PC-3 (cell line): ENCODE measurements around the gene PIK3R2. TPM values are rescaled to one million over a fixed set of nuclear protein-coding genes. Genes with fewer than 3 reads are reported as not detected.

Experiments
- ATAC-seq: fragments of 200-7000 bp; cut with Tn5 transposase; 2 replicates; pipeline ENCODE4 v1.9.1; 2020; ENCODE audit warnings: mild to moderate bottlenecking, moderate library complexity
- BruUV-seq: library from RNA; stranded (reverse); fragments of 400-500 nt; replicated peaks from 2 replicates; lab custom pipeline; 2021; lab: Mats Ljungman, UMichigan
- CTCF ChIA-PET: fragments of 300-600 bp; sonication (Branson Sonifier 250); formaldehyde crosslinking; loops from one replicate; lab custom pipeline; 2022; ENCODE audit warnings: antibody characterized with exemption; lab: Charles Lee
- POLR2A ChIA-PET: fragments of 300-600 bp; sonication (Branson Sonifier 250); formaldehyde crosslinking; loops from one replicate; lab custom pipeline; 2022; ENCODE audit warnings: antibody characterized with exemption; ENCODE audit not compliant: unreplicated experiment; lab: Charles Lee
- DNase-seq: peaks from one replicate; pipeline ENCODE4 v3.0.0-alpha.2; 2015
- H2AFZ ChIP-seq: fragments of 300-600 bp; sonication (generic); 2 replicates; pipeline ENCODE4 v1.6.0; 2016; ENCODE audit warnings: antibody characterized with exemption, low read length
- H3F3A ChIP-seq: fragments of 300-600 bp; sonication (generic); one replicate; pipeline ENCODE4 v1.6.0; 2017; ENCODE audit warnings: antibody characterized with exemption, low read length, control low read depth, mild to moderate bottlenecking; ENCODE audit not compliant: unreplicated experiment
- H3K27ac ChIP-seq: fragments of 300-600 bp; sonication (generic); 2 replicates; pipeline ENCODE4 v1.5.1; 2016; ENCODE audit warnings: mild to moderate bottlenecking, low read length
- H3K27me3 ChIP-seq: fragments of 300-600 bp; sonication (generic); 2 replicates; pipeline ENCODE4 v1.6.1; 2016; ENCODE audit warnings: low read length, mixed read lengths
- H3K36me3 ChIP-seq: fragments of 300-600 bp; sonication (generic); 2 replicates; pipeline ENCODE4 v1.6.1; 2016; ENCODE audit warnings: low read depth, mixed run types, low read length, mixed read lengths
- H3K4me1 ChIP-seq: fragments of 300-600 bp; sonication (generic); 2 replicates; pipeline ENCODE4 v1.5.1; 2016; ENCODE audit warnings: low read length; ENCODE audit not compliant: insufficient read depth
- H3K4me2 ChIP-seq: fragments of 300-600 bp; sonication (generic); 2 replicates; pipeline ENCODE4 v1.6.0; 2016; ENCODE audit warnings: low read length
- H3K4me3 ChIP-seq: fragments of 300-600 bp; sonication (generic); 2 replicates; pipeline ENCODE4 v1.5.1; 2016; ENCODE audit warnings: mild to moderate bottlenecking, low read length, mixed read lengths
- H3K79me2 ChIP-seq: fragments of 300-600 bp; sonication (generic); 2 replicates; pipeline ENCODE4 v1.6.1; 2017; ENCODE audit warnings: low read length, mixed read lengths
- H3K9ac ChIP-seq: fragments of 300-600 bp; sonication (generic); 2 replicates; pipeline ENCODE4 v1.6.0; 2016; ENCODE audit warnings: mild to moderate bottlenecking, low read length
- H3K9me2 ChIP-seq: fragments of 300-600 bp; sonication (generic); replicated peaks from 2 replicates; pipeline ENCODE4 v1.6.1; 2016; ENCODE audit warnings: mixed run types, low read length, mixed read lengths
- H3K9me3 ChIP-seq: fragments of 300-600 bp; sonication (generic); 2 replicates; pipeline ENCODE4 v1.6.1; 2016; ENCODE audit warnings: low read length, mixed read lengths
- H4K20me1 ChIP-seq: fragments of 300-600 bp; sonication (generic); 2 replicates; pipeline ENCODE4 v1.6.1; 2016; ENCODE audit warnings: low read length, mixed read lengths
- EZH2 ChIP-seq: fragments of 300-600 bp; sonication (generic); IDR thresholded peaks from one replicate; pipeline ENCODE4 v1.6.1; 2017; ENCODE audit warnings: antibody characterized with exemption, mild to moderate bottlenecking, low read length; ENCODE audit not compliant: unreplicated experiment
- EZH2phosphoT487 ChIP-seq: fragments of 300-600 bp; sonication (generic); IDR thresholded peaks from 2 replicates; pipeline ENCODE4 v1.6.1; 2018; ENCODE audit warnings: mild to moderate bottlenecking, antibody characterized with exemption, low read length, borderline replicate concordance
- intact Hi-C: fragments of 100-400 bp; cut with micrococcal nuclease; formaldehyde crosslinking; loops from 2 replicates; pipeline ENCODE4 v1.9.0; 2023
- total RNA-seq: library from RNA; depleted of rRNA; stranded (reverse); fragments of >200 nt; gene quantifications from 2 replicates; pipeline ENCODE4 v1.2.3, GENCODE V29; 2014
- TF ChIP-seq, protein P1 (sequence below): fragments of 300-600 bp; sonication (generic); conservative IDR thresholded peaks from 2 replicates; pipeline ENCODE4 v1.5.1; 2017; ENCODE audit warnings: antibody characterized with exemption, low read depth, mild to moderate bottlenecking, low read length

The PIK3R2 gene
- total RNA-seq, 1 experiment from 2014 or later = 15.8 TPM

DNA sequence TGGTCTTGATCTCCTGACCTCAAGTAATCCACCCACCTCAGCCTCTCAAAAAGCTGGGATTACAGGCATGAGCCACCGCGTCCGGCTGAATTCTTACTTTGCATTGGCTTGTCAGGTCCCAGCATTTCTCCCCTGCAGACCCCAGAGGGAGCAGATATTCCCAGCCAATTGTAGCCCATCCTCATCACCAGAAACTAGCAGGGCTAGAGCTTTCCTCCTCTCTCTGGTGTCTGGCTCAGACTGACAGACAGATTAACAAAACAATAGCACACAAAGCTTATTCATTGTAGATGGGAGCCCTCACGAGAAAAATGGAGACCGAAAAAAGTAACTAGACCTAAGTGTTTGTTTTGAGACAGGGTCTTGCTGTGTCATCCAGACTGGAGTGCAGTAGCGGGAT lies 32.6 kb downstream of the PIK3R2 start:
- ATAC-seq (no peak), DNase-seq (no peak)
- H3K4me3 ChIP-seq = no peak overlapping the region
- H4K20me1 ChIP-seq = no peaks in the 10 kb centered on the region
- H3K27ac ChIP-seq = no peak overlapping the region
- intact Hi-C loops = no loop called here
- no peaks in the 10 kb centered on the region for H3K9me2 ChIP-seq
- TF ChIP-seq EZH2phosphoT487 = no peak
- TF ChIP-seq, protein P1, sequence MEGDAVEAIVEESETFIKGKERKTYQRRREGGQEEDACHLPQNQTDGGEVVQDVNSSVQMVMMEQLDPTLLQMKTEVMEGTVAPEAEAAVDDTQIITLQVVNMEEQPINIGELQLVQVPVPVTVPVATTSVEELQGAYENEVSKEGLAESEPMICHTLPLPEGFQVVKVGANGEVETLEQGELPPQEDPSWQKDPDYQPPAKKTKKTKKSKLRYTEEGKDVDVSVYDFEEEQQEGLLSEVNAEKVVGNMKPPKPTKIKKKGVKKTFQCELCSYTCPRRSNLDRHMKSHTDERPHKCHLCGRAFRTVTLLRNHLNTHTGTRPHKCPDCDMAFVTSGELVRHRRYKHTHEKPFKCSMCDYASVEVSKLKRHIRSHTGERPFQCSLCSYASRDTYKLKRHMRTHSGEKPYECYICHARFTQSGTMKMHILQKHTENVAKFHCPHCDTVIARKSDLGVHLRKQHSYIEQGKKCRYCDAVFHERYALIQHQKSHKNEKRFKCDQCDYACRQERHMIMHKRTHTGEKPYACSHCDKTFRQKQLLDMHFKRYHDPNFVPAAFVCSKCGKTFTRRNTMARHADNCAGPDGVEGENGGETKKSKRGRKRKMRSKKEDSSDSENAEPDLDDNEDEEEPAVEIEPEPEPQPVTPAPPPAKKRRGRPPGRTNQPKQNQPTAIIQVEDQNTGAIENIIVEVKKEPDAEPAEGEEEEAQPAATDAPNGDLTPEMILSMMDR = no peak
- TF ChIP-seq EZH2 = no peak
- H3K36me3 ChIP-seq = no peaks in the 10 kb centered on the region
- no peak overlapping the region for H3K9ac ChIP-seq
- no peaks in the 10 kb centered on the region for H3F3A ChIP-seq
- H3K4me1 ChIP-seq = no peaks in the 10 kb centered on the region
- H3K9me3 ChIP-seq = no peaks in the 10 kb centered on the region
- H2AFZ ChIP-seq = no peak overlapping the region
- H3K27me3 ChIP-seq = no peaks in the 10 kb centered on the region
- CTCF ChIA-PET = no interaction called here
- POLR2A ChIA-PET = interaction anchor here (0.6 kb wide), 1 partner anchor 96 kb away, joined by 5 read pairs; the partner anchor contains the start of gene JUND
- H3K4me2 ChIP-seq = no peak overlapping the region
- BruUV-seq = no TSS peak
- no peaks in the 10 kb centered on the region for H3K79me2 ChIP-seq

DNA sequence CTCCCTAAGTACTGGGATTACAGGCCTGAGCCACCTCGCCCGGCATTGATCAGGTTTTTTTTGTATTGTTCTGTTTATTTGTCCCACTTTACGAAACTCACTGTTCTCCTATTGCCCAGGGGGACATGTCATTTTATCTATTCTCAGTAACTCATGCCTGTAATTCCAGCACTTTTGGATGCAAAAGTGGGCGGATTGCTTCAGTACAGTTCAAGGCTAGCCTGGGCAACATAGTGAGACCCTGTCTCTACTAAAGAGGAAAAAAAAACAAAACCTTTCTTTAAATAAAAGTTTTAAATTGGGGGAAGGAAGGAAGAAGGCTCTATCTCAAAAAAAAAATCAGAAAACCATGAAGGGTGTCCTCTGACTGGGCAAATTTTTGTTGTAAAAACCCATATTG lies 37.3 kb downstream of the PIK3R2 start:
- H3K4me2 ChIP-seq = no peak overlapping the region
- H3K27ac ChIP-seq = no peak overlapping the region
- peaks cover 13% of the 10 kb centered on the region for H3K4me1 ChIP-seq
- no peaks in the 10 kb centered on the region for H3K9me2 ChIP-seq
- POLR2A ChIA-PET = interaction anchor here (0.7 kb wide), 1 partner anchor 62 kb away, joined by 8 read pairs; no protein-coding TSS in a partner anchor
- DNase-seq (no peak), ATAC-seq (no peak)
- no peak overlapping the region for H2AFZ ChIP-seq
- H3K9ac ChIP-seq = no peak overlapping the region
- H3K9me3 ChIP-seq = no peaks in the 10 kb centered on the region
- peaks cover 7% of the 10 kb centered on the region for H3K79me2 ChIP-seq
- H4K20me1 ChIP-seq = no peaks in the 10 kb centered on the region
- CTCF ChIA-PET = interaction anchor here (0.6 kb wide), 1 partner anchor 231 kb away, joined by 3 read pairs; no protein-coding TSS in a partner anchor
- no peaks in the 10 kb centered on the region for H3K27me3 ChIP-seq
- no peak overlapping the region for H3K4me3 ChIP-seq
- intact Hi-C loops = no loop called here
- H3F3A ChIP-seq = no peaks in the 10 kb centered on the region
- no peaks in the 10 kb centered on the region for H3K36me3 ChIP-seq
- TF ChIP-seq EZH2phosphoT487 (no peak), EZH2 (no peak)
- TF ChIP-seq, protein P1 = no peak
- no TSS peak for BruUV-seq

DNA sequence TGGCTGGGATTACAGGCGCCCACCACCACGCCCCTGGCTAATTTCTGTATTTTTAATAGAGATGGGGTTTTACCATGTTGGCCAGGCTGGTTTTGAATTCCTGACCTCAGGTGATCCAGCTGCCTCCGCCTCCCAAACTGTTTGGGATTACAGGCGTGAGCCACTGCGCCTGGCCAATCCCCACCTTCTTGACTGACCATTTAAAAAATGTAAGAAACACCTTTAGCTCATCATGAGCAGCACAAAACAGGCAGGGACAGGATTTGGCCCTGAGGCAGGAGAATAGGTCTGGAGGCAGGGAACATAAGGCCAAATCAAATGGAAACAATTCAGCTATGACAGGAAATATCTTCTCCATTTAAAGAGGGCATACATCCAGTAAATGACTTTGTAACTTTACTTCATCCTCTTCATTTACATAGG lies 38.7 kb downstream of the PIK3R2 start:
- H3K36me3 ChIP-seq = no peaks in the 10 kb centered on the region
- peaks cover 7% of the 10 kb centered on the region for H3K79me2 ChIP-seq
- H3K27me3 ChIP-seq = no peaks in the 10 kb centered on the region
- no peaks in the 10 kb centered on the region for H3K9me3 ChIP-seq
- H3F3A ChIP-seq = no peaks in the 10 kb centered on the region
- intact Hi-C loops = loop anchor here (1.0 kb wide), 1 partner anchor 13 kb away; the partner anchor contains the start of gene RAB3A
- DNase-seq (no peak), ATAC-seq (no peak)
- POLR2A ChIA-PET = interaction anchor here (0.5 to 0.7 kb wide), 2 partner anchors 10 to 33 kb away, joined by 4 to 9 read pairs; no protein-coding TSS in a partner anchor
- H4K20me1 ChIP-seq = no peaks in the 10 kb centered on the region
- H3K9ac ChIP-seq = peak overlapping the region; percentile 57; the same call in 1 of the 2 replicates
- H2AFZ ChIP-seq = peak overlapping the region; percentile 72
- peak overlapping the region; percentile 26 for H3K27ac ChIP-seq
- no TSS peak for BruUV-seq
- no peaks in the 10 kb centered on the region for H3K9me2 ChIP-seq
- H3K4me2 ChIP-seq = peak overlapping the region; percentile 91
- no peak for TF ChIP-seq EZH2phosphoT487
- TF ChIP-seq EZH2 = no peak
- TF ChIP-seq, protein P1 = no peak
- H3K4me1 ChIP-seq = peaks cover 13% of the 10 kb centered on the region
- peak overlapping the region; percentile 76 for H3K4me3 ChIP-seq
- CTCF ChIA-PET = interaction anchor here (0.7 to 2.2 kb wide), 6 partner anchors 17 to 137 kb away, joined by 3 to 9 read pairs (median 4); partner anchors contain the start of gene JUND
